Keratinocyte (primary cell): Measurements from ENCODE around the gene NFATC1. TPM values are rescaled to one million over a fixed set of nuclear protein-coding genes. Genes with fewer than 3 reads are reported as not detected.

Source experiments
- DNase-seq: peaks from one replicate; pipeline ENCODE4 v3.0.0-alpha.2; 2011; ENCODE audit warnings: low read depth, missing footprints, low spot score
- FAIRE-seq: peaks from 2 replicates; lab custom pipeline; 2011; peaks lifted over from hg19 to GRCh38; lab: Jason Lieb, UNC
- H2AFZ ChIP-seq: 2 replicates; pipeline ENCODE4 v1.6.0; 2012; ENCODE audit warnings: low read length, control low read depth, inconsistent platforms; ENCODE audit not compliant: control insufficient read depth
- H3K27ac ChIP-seq: 2 replicates; pipeline ENCODE4 v1.5.1; 2011; ENCODE audit warnings: low read length; ENCODE audit not compliant: control insufficient read depth, insufficient read depth
- H3K27me3 ChIP-seq: 3 replicates; pipeline ENCODE4 v1.6.0; 2011; ENCODE audit warnings: low read length; ENCODE audit not compliant: control insufficient read depth, insufficient read depth; ENCODE audit errors: extremely low read depth
- H3K36me3 ChIP-seq, 2 experiments: 2 replicates in 1 of 2; 3 replicates in 1 of 2; pipeline ENCODE4 v1.5.1; 2011; ENCODE audit warnings: low read length in 2 of 2, mild to moderate bottlenecking in 1 of 2; ENCODE audit not compliant: control insufficient read depth in 2 of 2, insufficient read depth in 2 of 2; ENCODE audit errors: extremely low read depth in 1 of 2
- H3K4me1 ChIP-seq: 3 replicates; pipeline ENCODE4 v1.5.1; 2011; ENCODE audit warnings: low read length; ENCODE audit not compliant: control insufficient read depth, insufficient read depth; ENCODE audit errors: extremely low read depth
- H3K4me2 ChIP-seq: 3 replicates; pipeline ENCODE4 v1.6.0; 2011; ENCODE audit warnings: low read depth, low read length; ENCODE audit not compliant: control insufficient read depth, insufficient read depth; ENCODE audit errors: extremely low read depth
- H3K4me3 ChIP-seq, 3 experiments: fragments of 200-600 bp in 1 of 3; sonication (generic) in 1 of 3; 2 replicates in 2 of 3; 3 replicates in 1 of 3; pipeline ENCODE4 v1.5.1; 2011 to 2016; ENCODE audit warnings: low read length in 3 of 3, mild to moderate bottlenecking in 3 of 3, control low read depth in 2 of 3, inconsistent platforms in 1 of 3, low read depth in 1 of 3, mixed read lengths in 1 of 3, mixed run types in 1 of 3, moderate library complexity in 1 of 3; ENCODE audit not compliant: control insufficient read depth in 2 of 3, insufficient read depth in 2 of 3; ENCODE audit errors: extremely low read depth in 1 of 3
- H3K79me2 ChIP-seq: 2 replicates; pipeline ENCODE4 v1.6.0; 2012; ENCODE audit warnings: low read length; ENCODE audit not compliant: control insufficient read depth, insufficient read depth
- H3K9ac ChIP-seq: 3 replicates; pipeline ENCODE4 v1.6.0; 2011; ENCODE audit warnings: low read length; ENCODE audit not compliant: control insufficient read depth, insufficient read depth; ENCODE audit errors: extremely low read depth
- H3K9me1 ChIP-seq: 3 replicates; pipeline ENCODE4 v1.6.0; 2011; ENCODE audit warnings: low read length; ENCODE audit not compliant: control insufficient read depth, insufficient read depth; ENCODE audit errors: extremely low read depth
- H3K9me3 ChIP-seq: 2 replicates; pipeline ENCODE4 v1.5.1; 2012; ENCODE audit warnings: low read depth, low read length; ENCODE audit not compliant: control insufficient read depth
- H4K20me1 ChIP-seq: 3 replicates; pipeline ENCODE4 v1.6.0; 2011; ENCODE audit warnings: low read length; ENCODE audit not compliant: control insufficient read depth, insufficient read depth; ENCODE audit errors: extremely low read depth
- EZH2 ChIP-seq: IDR thresholded peaks from one replicate; pipeline ENCODE4 v1.6.1; 2012; ENCODE audit warnings: inconsistent platforms, mild to moderate bottlenecking, low read length, moderate library complexity
- dilution Hi-C: fragments of 300-500 bp; cut with MboI; formaldehyde crosslinking; loops from one replicate; pipeline ENCODE4 v1.7.0; 2020; ENCODE audit warnings: low sequenced_read_pairs; ENCODE audit not compliant: extremely low pct_ligation_motif_present
- polyA plus RNA-seq, 5 experiments: library from polyadenylated mRNA; depleted of rRNA in 3 of 5; stranded (reverse) in 3 of 5; stranded (forward) in 1 of 5; unstranded in 1 of 5; fragments of >200 nt; gene quantifications; 1 replicate in 1 of 5; 2 replicates in 3 of 5; 3 replicates in 1 of 5; pipeline versions ENCODE4 v1.2.1 to v1.2.3, GENCODE V29; 2011 to 2012; ENCODE audit warnings: missing spikeins in 2 of 5, low read depth in 1 of 5, low replicate concordance in 1 of 5
- TF ChIP-seq, protein P1 (sequence below), 3 experiments: IDR thresholded peaks in 1 of 3; conservative IDR thresholded peaks in 1 of 3; optimal IDR thresholded peaks in 1 of 3; 2 replicates in 2 of 3; 3 replicates in 1 of 3; pipeline versions ENCODE3 to v1.5.1; 2011; ENCODE audit warnings: low read length in 3 of 3, mild to moderate bottlenecking in 3 of 3, moderate library complexity in 2 of 3, control low read depth in 1 of 3, inconsistent platforms in 1 of 3; ENCODE audit not compliant: insufficient read depth in 2 of 3; ENCODE audit errors: extremely low read depth in 1 of 3

Gene NFATC1
- polyA plus RNA-seq, 1 donor (not counting 4 experiments of a cell fraction or from before 2014, with no cell fraction given), result 0.77 TPM

DNA sequence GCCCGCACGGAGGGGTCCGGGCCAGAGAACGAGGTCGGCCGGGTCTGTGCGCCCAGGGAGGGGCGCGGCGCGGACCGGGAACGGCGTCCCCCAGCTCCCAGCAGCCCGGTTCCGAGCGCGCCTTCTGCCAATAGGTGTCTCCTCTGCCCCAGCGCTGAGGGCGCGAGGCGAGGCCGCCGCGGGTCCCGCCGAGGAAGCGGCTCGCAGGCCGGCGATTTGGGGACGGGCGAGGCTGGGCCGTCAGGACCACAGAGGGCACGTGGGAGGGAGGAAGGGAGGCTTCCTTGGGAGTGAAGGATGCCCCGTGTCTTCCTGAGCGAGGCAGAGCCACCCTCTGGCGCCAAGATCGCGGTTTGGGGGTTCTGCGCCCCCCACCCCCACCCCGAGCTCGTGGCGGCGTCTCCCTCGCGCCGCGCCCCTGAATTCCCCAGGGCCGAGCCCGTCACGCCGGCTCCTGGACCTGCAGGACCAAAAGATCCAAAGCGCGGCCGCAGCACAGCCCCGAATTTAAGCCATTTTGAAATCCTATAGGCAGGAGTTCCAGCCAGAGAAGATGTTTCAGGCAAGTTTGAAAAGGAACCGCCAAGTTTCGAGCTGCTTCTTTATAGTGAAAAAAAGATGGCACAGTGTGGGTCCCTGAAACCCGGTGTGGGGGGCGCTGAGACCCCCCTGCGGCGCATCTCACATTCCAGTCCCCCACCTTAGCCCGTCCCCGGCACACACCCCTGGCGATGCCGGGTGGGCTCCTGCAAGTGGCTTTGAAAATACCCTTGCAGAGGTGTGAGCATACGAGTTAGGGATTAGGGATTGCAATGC lies 909 bp downstream of the NFATC1 start:
- H3K27me3 ChIP-seq, result peaks cover 39% of the 10 kb centered on the region

DNA sequence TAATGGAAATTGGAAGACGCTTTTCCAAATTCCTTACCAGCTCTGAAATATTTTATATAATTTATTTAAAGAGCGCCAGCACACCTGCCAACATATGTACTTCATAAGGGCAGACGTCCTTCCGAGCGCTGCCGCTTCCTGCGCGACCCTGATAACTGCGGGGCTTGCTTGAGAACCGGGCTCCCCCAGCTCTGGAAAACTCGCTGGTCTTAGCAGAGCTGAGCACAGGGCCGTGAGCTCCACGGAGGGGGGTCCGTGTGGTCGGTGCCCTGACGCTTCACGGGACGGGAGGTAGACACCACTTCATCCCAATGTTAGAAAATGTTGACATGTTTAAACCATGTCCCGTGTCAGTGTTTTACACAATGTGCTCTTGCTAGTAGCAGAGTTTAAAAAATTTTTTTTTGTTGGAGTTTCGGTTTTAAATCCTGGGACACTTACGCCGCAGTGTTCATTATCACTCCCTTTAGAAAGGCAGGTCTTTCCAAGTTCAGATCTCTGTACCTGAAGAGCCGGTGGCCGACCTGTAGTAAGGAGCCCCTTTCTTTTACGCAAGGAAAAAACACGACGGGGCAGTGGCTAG lies 1.6 kb downstream of the NFATC1 start:
- Histone ChIP-seq H3K4me3 (no peak overlapping the region), H3K9me3 (no peaks in the 10 kb centered on the region), H3K4me1 (peaks cover 3% of the 10 kb centered on the region), H3K9me1 (no peaks in the 10 kb centered on the region), H3K27me3 (peaks cover 35% of the 10 kb centered on the region), H3K36me3 (no peaks in the 10 kb centered on the region), H2AFZ (no peak overlapping the region), H4K20me1 (no peaks in the 10 kb centered on the region), H3K4me2 (no peak overlapping the region), H3K9ac (no peak overlapping the region), H3K27ac (no peak overlapping the region), H3K79me2 (no peaks in the 10 kb centered on the region)
- dilution Hi-C loops, result no loop called here
- FAIRE-seq (no peak), DNase-seq (no peak)
- TF ChIP-seq, protein P1, sequence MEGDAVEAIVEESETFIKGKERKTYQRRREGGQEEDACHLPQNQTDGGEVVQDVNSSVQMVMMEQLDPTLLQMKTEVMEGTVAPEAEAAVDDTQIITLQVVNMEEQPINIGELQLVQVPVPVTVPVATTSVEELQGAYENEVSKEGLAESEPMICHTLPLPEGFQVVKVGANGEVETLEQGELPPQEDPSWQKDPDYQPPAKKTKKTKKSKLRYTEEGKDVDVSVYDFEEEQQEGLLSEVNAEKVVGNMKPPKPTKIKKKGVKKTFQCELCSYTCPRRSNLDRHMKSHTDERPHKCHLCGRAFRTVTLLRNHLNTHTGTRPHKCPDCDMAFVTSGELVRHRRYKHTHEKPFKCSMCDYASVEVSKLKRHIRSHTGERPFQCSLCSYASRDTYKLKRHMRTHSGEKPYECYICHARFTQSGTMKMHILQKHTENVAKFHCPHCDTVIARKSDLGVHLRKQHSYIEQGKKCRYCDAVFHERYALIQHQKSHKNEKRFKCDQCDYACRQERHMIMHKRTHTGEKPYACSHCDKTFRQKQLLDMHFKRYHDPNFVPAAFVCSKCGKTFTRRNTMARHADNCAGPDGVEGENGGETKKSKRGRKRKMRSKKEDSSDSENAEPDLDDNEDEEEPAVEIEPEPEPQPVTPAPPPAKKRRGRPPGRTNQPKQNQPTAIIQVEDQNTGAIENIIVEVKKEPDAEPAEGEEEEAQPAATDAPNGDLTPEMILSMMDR (optimal IDR thresholded peaks at IDR 0.05 in 1 of 3, IDR thresholded peaks at IDR 0.05 in 1 of 3, conservative IDR thresholded peaks at IDR 0.05 in 1 of 3; ENCODE audit: extremely low read depth in 1 of 3, insufficient read depth in 2 of 3, low read length in 3 of 3), result no peak

More for the DNA sequence above, 909 bp downstream of the NFATC1 start:
- H3K79me2 ChIP-seq, result no peaks in the 10 kb centered on the region
- H3K9me3 ChIP-seq, result no peaks in the 10 kb centered on the region
- H3K27ac ChIP-seq, result no peak overlapping the region
- DNase-seq (no peak), FAIRE-seq (peak; percentile 13)
- H3K9me1 ChIP-seq, result no peaks in the 10 kb centered on the region
- H3K9ac ChIP-seq, result no peak overlapping the region
- TF ChIP-seq, protein P1 (optimal IDR thresholded peaks at IDR 0.05 in 1 of 3, IDR thresholded peaks at IDR 0.05 in 1 of 3, conservative IDR thresholded peaks at IDR 0.05 in 1 of 3; ENCODE audit: extremely low read depth in 1 of 3, insufficient read depth in 2 of 3, low read length in 3 of 3), result peak in 2 of 3 experiments; percentile 12 to 65
- TF ChIP-seq EZH2, result no peak
- H3K4me1 ChIP-seq, result peaks cover 3% of the 10 kb centered on the region
- H3K4me2 ChIP-seq, result peak overlapping the region; percentile 64
- no peaks in the 10 kb centered on the region for H3K36me3 ChIP-seq
- dilution Hi-C loops, result no loop called here
- peak overlapping the region in 2 of 3 experiments; percentile 36 to 49 for H3K4me3 ChIP-seq
- peak overlapping the region; percentile 75 for H2AFZ ChIP-seq
- H4K20me1 ChIP-seq, result no peaks in the 10 kb centered on the region
